Measurements from ENCODE around the gene SLC16A10.

Gene SLC16A10

GRCh38 chr6:111070105-111071005 is 16.9 kb upstream of the SLC16A10 start:
- FAIRE-seq: no peak

GRCh38 chr6:111072801-111073360 is 14.4 kb upstream of the SLC16A10 start:
- no peak for FAIRE-seq
- DNase-seq (ENCODE audit: insufficient read length, low spot score): no peak
- no peak for TF ChIP-seq CTCF (IDR thresholded peaks at IDR 0.05; ENCODE audit: insufficient read depth, missing control alignments)

More at GRCh38 chr6:111070105-111071005, 16.9 kb upstream of the SLC16A10 start:
- DNase-seq (ENCODE audit: insufficient read length, low spot score): no peak
- TF ChIP-seq CTCF (IDR thresholded peaks at IDR 0.05; ENCODE audit: insufficient read depth, missing control alignments): no peak

GRCh38 chr6:111074311-111074710 is 13.0 kb upstream of the SLC16A10 start:
- DNase-seq (ENCODE audit: insufficient read length, low spot score): no peak
- no peak for TF ChIP-seq CTCF (IDR thresholded peaks at IDR 0.05; ENCODE audit: insufficient read depth, missing control alignments)
- no peak for FAIRE-seq

GRCh38 chr6:111076024-111076695 is 11.1 kb upstream of the SLC16A10 start:
- FAIRE-seq (no peak), DNase-seq (ENCODE audit: insufficient read length, low spot score) (no peak)
- TF ChIP-seq CTCF (IDR thresholded peaks at IDR 0.05; ENCODE audit: insufficient read depth, missing control alignments): no peak

- DNase-seq (ENCODE audit: insufficient read length, low spot score) (no peak), FAIRE-seq (no peak)
- TF ChIP-seq CTCF (IDR thresholded peaks at IDR 0.05; ENCODE audit: insufficient read depth, missing control alignments): no peak
Observed at GRCh38 chr6:111080698-111081097, 6.6 kb upstream of the SLC16A10 start.

GRCh38 chr6:111086685-111087084 is 618 bp upstream of the SLC16A10 start:
- FAIRE-seq (no peak), DNase-seq (ENCODE audit: insufficient read length, low spot score) (no peak)
- no peak for TF ChIP-seq CTCF (IDR thresholded peaks at IDR 0.05; ENCODE audit: insufficient read depth, missing control alignments)

All from D721Med (cell line).